Esophagus squamous epithelium (tissue), 4 donors: ENCODE measurements around the gene GPRC5B.

Experiments used
- POLR2A ChIP-seq, 4 donors: fragments of 450-650 bp; IDR thresholded peaks; one replicate each; pipeline ENCODE4 v1.6.1; 2017; ENCODE audit warnings: antibody characterized with exemption in 4 of 4, mild to moderate bottlenecking in 4 of 4, moderate library complexity in 3 of 4
- TF ChIP-seq, protein P1 (sequence below), 6 experiments: fragments of 450-650 bp in 4 of 6; fragments of 200-600 bp in 2 of 6; sonication (generic) in 2 of 6; IDR thresholded peaks; one replicate each; pipeline ENCODE4 v1.5.1; 2016 to 2019; ENCODE audit warnings: antibody characterized with exemption in 6 of 6, mild to moderate bottlenecking in 4 of 6, moderate library complexity in 4 of 6

DNA sequence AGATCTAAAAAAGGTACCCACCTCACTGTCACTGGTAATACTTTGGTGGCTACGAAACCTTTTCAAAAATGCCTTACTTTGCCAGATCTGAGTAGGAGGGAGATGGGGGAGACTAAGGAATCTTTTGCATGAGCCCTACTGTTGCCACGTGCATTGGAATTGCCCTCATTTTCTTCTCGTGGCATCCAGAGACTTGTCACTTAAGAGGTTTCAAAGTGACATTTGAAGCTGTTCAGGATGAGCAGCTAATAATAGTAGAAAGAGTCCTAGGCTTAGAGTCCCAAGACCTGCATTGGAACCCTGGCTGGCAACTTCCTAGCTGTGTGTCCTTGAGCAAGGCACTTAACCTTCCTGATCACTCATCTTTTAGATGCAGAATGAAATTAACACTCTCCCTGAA, 43.5 kb downstream of the GPRC5B start:
- TF ChIP-seq, protein P1, sequence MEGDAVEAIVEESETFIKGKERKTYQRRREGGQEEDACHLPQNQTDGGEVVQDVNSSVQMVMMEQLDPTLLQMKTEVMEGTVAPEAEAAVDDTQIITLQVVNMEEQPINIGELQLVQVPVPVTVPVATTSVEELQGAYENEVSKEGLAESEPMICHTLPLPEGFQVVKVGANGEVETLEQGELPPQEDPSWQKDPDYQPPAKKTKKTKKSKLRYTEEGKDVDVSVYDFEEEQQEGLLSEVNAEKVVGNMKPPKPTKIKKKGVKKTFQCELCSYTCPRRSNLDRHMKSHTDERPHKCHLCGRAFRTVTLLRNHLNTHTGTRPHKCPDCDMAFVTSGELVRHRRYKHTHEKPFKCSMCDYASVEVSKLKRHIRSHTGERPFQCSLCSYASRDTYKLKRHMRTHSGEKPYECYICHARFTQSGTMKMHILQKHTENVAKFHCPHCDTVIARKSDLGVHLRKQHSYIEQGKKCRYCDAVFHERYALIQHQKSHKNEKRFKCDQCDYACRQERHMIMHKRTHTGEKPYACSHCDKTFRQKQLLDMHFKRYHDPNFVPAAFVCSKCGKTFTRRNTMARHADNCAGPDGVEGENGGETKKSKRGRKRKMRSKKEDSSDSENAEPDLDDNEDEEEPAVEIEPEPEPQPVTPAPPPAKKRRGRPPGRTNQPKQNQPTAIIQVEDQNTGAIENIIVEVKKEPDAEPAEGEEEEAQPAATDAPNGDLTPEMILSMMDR (IDR thresholded peaks at IDR 0.05): no peak
- no peak for TF ChIP-seq POLR2A (IDR thresholded peaks at IDR 0.05)
